Subcutaneous abdominal adipose tissue (tissue), 5 donors: ENCODE results near the gene TTI1.
"Not testable (repeated sequence)": the region's sequence is repeated elsewhere in the genome, so short reads cannot be mapped to it uniquely, and the experiment has no call there.

ENCODE experiments used
- H3K27ac ChIP-seq: one replicate; pipeline ENCODE4 v1.7.0; 2013; ENCODE audit warnings: low read depth, mild to moderate bottlenecking, inconsistent platforms, low read length, moderate library complexity
- H3K27me3 ChIP-seq, 5 donors: one replicate each; pipeline ENCODE4 v1.7.0; 2013; ENCODE audit warnings: low read length in 5 of 5, inconsistent platforms in 1 of 5; ENCODE audit not compliant: control insufficient read depth in 5 of 5, insufficient read depth in 4 of 5
- H3K36me3 ChIP-seq, 5 donors: one replicate each; pipeline ENCODE4 v1.7.0; 2013; ENCODE audit warnings: low read length in 5 of 5; ENCODE audit not compliant: control insufficient read depth in 5 of 5, insufficient read depth in 5 of 5
- H3K4me1 ChIP-seq, 5 donors: one replicate each; pipeline ENCODE4 v1.7.0; 2013; ENCODE audit warnings: low read length in 5 of 5, mild to moderate bottlenecking in 3 of 5, moderate library complexity in 1 of 5; ENCODE audit not compliant: control insufficient read depth in 5 of 5, insufficient read depth in 5 of 5
- H3K4me3 ChIP-seq, 5 donors: one replicate each; pipeline ENCODE4 v1.7.0; 2013; ENCODE audit warnings: low read length in 5 of 5, low read depth in 1 of 5
- H3K9ac ChIP-seq, 5 donors: one replicate each; pipeline ENCODE4 v1.7.0; 2013; ENCODE audit warnings: low read length in 5 of 5, mild to moderate bottlenecking in 4 of 5, moderate library complexity in 3 of 5
- H3K9me3 ChIP-seq, 5 donors: one replicate each; pipeline ENCODE4 v1.7.0; 2013; ENCODE audit warnings: low read length in 5 of 5; ENCODE audit not compliant: control insufficient read depth in 5 of 5
- donor health status: healthy.
- donor health status: healthy.
- donor health status: healthy.
- donor health status: healthy.
- donor health status: healthy.

Gene TTI1

GRCh38 chr20:37973059-37973910 lies 60.0 kb downstream of the TTI1 start:
- Histone ChIP-seq H3K4me3 (no peak overlapping the region), H3K27me3 (no peaks in the 10 kb centered on the region), H3K27ac (no peak overlapping the region), H3K9me3 (no peaks in the 10 kb centered on the region), H3K36me3 (no peaks in the 10 kb centered on the region), H3K4me1 (no peaks in the 10 kb centered on the region), H3K9ac (no peak overlapping the region)

GRCh38 chr20:37972256-37973058 lies 60.8 kb downstream of the TTI1 start:
- H3K9ac ChIP-seq: no peak overlapping the region

GRCh38 chr20:37971561-37972127 lies 61.6 kb downstream of the TTI1 start:
- Histone ChIP-seq H3K4me1 (no peaks in the 10 kb centered on the region), H3K27me3 (no peaks in the 10 kb centered on the region), H3K27ac (no peak overlapping the region), H3K4me3 (no peak overlapping the region), H3K36me3 (no peaks in the 10 kb centered on the region), H3K9me3 (no peaks in the 10 kb centered on the region), H3K9ac (no peak overlapping the region)

More at GRCh38 chr20:37972256-37973058, 60.8 kb downstream of the TTI1 start:
- Histone ChIP-seq H3K27me3 (no peaks in the 10 kb centered on the region), H3K36me3 (no peaks in the 10 kb centered on the region), H3K27ac (no peak overlapping the region), H3K9me3 (no peaks in the 10 kb centered on the region), H3K4me3 (no peak overlapping the region), H3K4me1 (no peaks in the 10 kb centered on the region)

- Histone ChIP-seq H3K9me3 (no peaks in the 10 kb centered on the region), H3K27ac (no peak overlapping the region), H3K9ac (no peak overlapping the region), H3K27me3 (no peaks in the 10 kb centered on the region), H3K4me3 (no peak overlapping the region), H3K4me1 (no peaks in the 10 kb centered on the region), H3K36me3 (no peaks in the 10 kb centered on the region)
Observed at GRCh38 chr20:37970856-37971245, 62.4 kb downstream of the TTI1 start.

GRCh38 chr20:37969949-37970855 lies 63.1 kb downstream of the TTI1 start:
- Histone ChIP-seq H3K9ac (no peak overlapping the region), H3K9me3 (no peaks in the 10 kb centered on the region), H3K4me3 (no peak overlapping the region), H3K27ac (no peak overlapping the region), H3K27me3 (no peaks in the 10 kb centered on the region), H3K4me1 (no peaks in the 10 kb centered on the region), H3K36me3 (no peaks in the 10 kb centered on the region)

- H3K4me1 ChIP-seq: no peaks in the 10 kb centered on the region
- H3K27me3 ChIP-seq: no peaks in the 10 kb centered on the region
- no peak overlapping the region for H3K27ac ChIP-seq
- H3K9me3 ChIP-seq: peaks cover 0 to 2% (median 0%) of the 10 kb centered on the region in 5 donors
- H3K9ac ChIP-seq: no peak overlapping the region
- H3K36me3 ChIP-seq: no peaks in the 10 kb centered on the region
- H3K4me3 ChIP-seq: no peak overlapping the region
Observed at GRCh38 chr20:37968841-37969401, 64.3 kb downstream of the TTI1 start.

GRCh38 chr20:37963483-37963882 lies 69.8 kb downstream of the TTI1 start:
- not testable (repeated sequence) for H3K4me1 ChIP-seq, H3K36me3 ChIP-seq, H3K4me3 ChIP-seq, H3K9ac ChIP-seq, H3K27ac ChIP-seq, H3K27me3 ChIP-seq, H3K9me3 ChIP-seq

- Histone ChIP-seq H3K9me3 (peaks cover 0 to 4% (median 0%) of the 10 kb centered on the region in 5 donors), H3K27me3 (peaks cover 0 to 6% (median 0%) of the 10 kb centered on the region in 5 donors), H3K4me3 (no peak overlapping the region), H3K36me3 (no peaks in the 10 kb centered on the region), H3K4me1 (no peaks in the 10 kb centered on the region), H3K27ac (no peak overlapping the region), H3K9ac (no peak overlapping the region)
Observed at GRCh38 chr20:37961066-37961465, 72.2 kb downstream of the TTI1 start.

- Histone ChIP-seq H3K36me3 (no peaks in the 10 kb centered on the region), H3K4me1 (no peaks in the 10 kb centered on the region), H3K9me3 (peaks cover 0 to 4% (median 0%) of the 10 kb centered on the region in 5 donors), H3K9ac (no peak overlapping the region), H3K4me3 (no peak overlapping the region), H3K27me3 (peaks cover 0 to 6% (median 0%) of the 10 kb centered on the region in 5 donors), H3K27ac (no peak overlapping the region)
Observed at GRCh38 chr20:37958856-37959520, 74.3 kb downstream of the TTI1 start.
